Liver (tissue), 9 donors: ENCODE data around the gene GSTO2. TPM values are rescaled to one million over a fixed set of nuclear protein-coding genes. Genes with fewer than 3 reads are reported as not detected.

ENCODE experiments used
- DNase-seq: peaks from one replicate; pipeline ENCODE4 v3.0.0-alpha.2; 2017; ENCODE audit warnings: low spot score
- H3K27ac ChIP-seq, 2 donors: one replicate each; pipeline ENCODE4 v1.7.0; 2013; ENCODE audit warnings: inconsistent platforms in 2 of 2, low read length in 2 of 2, control low read depth in 1 of 2, low read depth in 1 of 2, mild to moderate bottlenecking in 1 of 2
- H3K27me3 ChIP-seq, 4 donors: one replicate each; pipeline versions ENCODE4 v1.6.1 to v1.7.0; 2013; ENCODE audit warnings: low read length in 3 of 4, inconsistent platforms in 1 of 4, mild to moderate bottlenecking in 1 of 4, moderate library complexity in 1 of 4; ENCODE audit not compliant: control insufficient read depth in 4 of 4, insufficient read depth in 4 of 4
- H3K36me3 ChIP-seq, 4 donors: one replicate each; pipeline versions ENCODE4 v1.6.1 to v1.7.0; 2013; ENCODE audit warnings: low read length in 3 of 4, mild to moderate bottlenecking in 3 of 4, low read depth in 1 of 4, moderate library complexity in 1 of 4; ENCODE audit not compliant: control insufficient read depth in 4 of 4, insufficient read depth in 3 of 4
- H3K4me1 ChIP-seq, 4 donors: one replicate each; pipeline versions ENCODE4 v1.6.1 to v1.7.0; 2013; ENCODE audit warnings: low read length in 3 of 4, mild to moderate bottlenecking in 3 of 4, moderate library complexity in 1 of 4; ENCODE audit not compliant: control insufficient read depth in 4 of 4, insufficient read depth in 4 of 4
- H3K4me3 ChIP-seq, 3 donors: one replicate each; pipeline versions ENCODE4 v1.6.1 to v1.7.0; 2013; ENCODE audit warnings: low read length in 3 of 3, control low read depth in 1 of 3, low read depth in 1 of 3, mild to moderate bottlenecking in 1 of 3
- H3K9ac ChIP-seq, 2 donors: one replicate each; pipeline ENCODE4 v1.7.0; 2013; ENCODE audit warnings: low read length in 2 of 2, mild to moderate bottlenecking in 2 of 2, moderate library complexity in 2 of 2, control low read depth in 1 of 2, low read depth in 1 of 2
- H3K9me3 ChIP-seq, 4 donors: one replicate each; pipeline versions ENCODE4 v1.6.1 to v1.7.0; 2013; ENCODE audit warnings: low read length in 3 of 4; ENCODE audit not compliant: control insufficient read depth in 4 of 4
- ATF3 ChIP-seq: IDR thresholded peaks from 2 replicates; pipeline ENCODE4 v1.6.1; 2016; ENCODE audit warnings: antibody characterized with exemption
- CTCF ChIP-seq: fragments of 150-350 bp; IDR thresholded peaks from 2 replicates; pipeline ENCODE4 v1.5.1; 2017; ENCODE audit warnings: improper control_type of control experiment, low read depth, low read length; ENCODE audit not compliant: missing input control
- EGR1 ChIP-seq, 2 donors: IDR thresholded peaks; 2 replicates each; pipeline ENCODE4 v1.6.1; 2016 to 2018; ENCODE audit warnings: antibody characterized with exemption in 2 of 2, low read depth in 2 of 2
- FOXA1 ChIP-seq: IDR thresholded peaks from 2 replicates; pipeline ENCODE4 v1.6.1; 2016; ENCODE audit warnings: antibody characterized with exemption
- FOXA2 ChIP-seq: IDR thresholded peaks from 2 replicates; pipeline ENCODE4 v1.6.1; 2016; ENCODE audit warnings: antibody characterized with exemption
- GABPA ChIP-seq, 2 donors: IDR thresholded peaks in 1 of 2; conservative IDR thresholded peaks in 1 of 2; 2 replicates each; pipeline ENCODE4 v1.6.1; 2016; ENCODE audit warnings: antibody characterized with exemption in 2 of 2, mild to moderate bottlenecking in 1 of 2, moderate library complexity in 1 of 2
- HNF4A ChIP-seq, 2 donors: conservative IDR thresholded peaks; 2 replicates each; pipeline ENCODE4 v1.6.1; 2016; ENCODE audit warnings: antibody characterized with exemption in 2 of 2, mild to moderate bottlenecking in 2 of 2
- HNF4G ChIP-seq: IDR thresholded peaks from 2 replicates; pipeline ENCODE4 v1.6.1; 2016; ENCODE audit warnings: antibody characterized with exemption
- JUND ChIP-seq, 2 donors: IDR thresholded peaks; 2 replicates each; pipeline ENCODE4 v1.6.1; 2016; ENCODE audit warnings: antibody characterized with exemption in 2 of 2
- MAX ChIP-seq: IDR thresholded peaks from 2 replicates; pipeline ENCODE4 v1.6.1; 2016; ENCODE audit warnings: antibody characterized with exemption
- NR2F2 ChIP-seq: IDR thresholded peaks from 2 replicates; pipeline ENCODE4 v1.6.1; 2016; ENCODE audit warnings: antibody characterized with exemption
- RAD21 ChIP-seq, 2 donors: IDR thresholded peaks; 2 replicates each; pipeline ENCODE4 v1.6.1; 2016; ENCODE audit warnings: antibody characterized with exemption in 2 of 2, mild to moderate bottlenecking in 2 of 2
- REST ChIP-seq: IDR thresholded peaks from 2 replicates; pipeline ENCODE4 v1.6.1; 2016; ENCODE audit warnings: antibody characterized with exemption, mild to moderate bottlenecking
- RXRA ChIP-seq, 2 donors: IDR thresholded peaks; 2 replicates each; pipeline ENCODE4 v1.6.1; 2017 to 2018; ENCODE audit warnings: antibody characterized with exemption in 2 of 2, mild to moderate bottlenecking in 1 of 2
- SP1 ChIP-seq: IDR thresholded peaks from 2 replicates; pipeline ENCODE4 v1.6.1; 2018; ENCODE audit warnings: antibody characterized with exemption, mild to moderate bottlenecking
- TAF1 ChIP-seq: conservative IDR thresholded peaks from 2 replicates; pipeline ENCODE4 v1.6.1; 2016; ENCODE audit warnings: antibody characterized with exemption, mild to moderate bottlenecking
- YY1 ChIP-seq: IDR thresholded peaks from 2 replicates; pipeline ENCODE4 v1.6.1; 2016; ENCODE audit warnings: antibody characterized with exemption, mild to moderate bottlenecking
- ZBTB33 ChIP-seq: IDR thresholded peaks from 2 replicates; pipeline ENCODE4 v1.6.1; 2016; ENCODE audit warnings: antibody characterized with exemption
- WGBS: extraction: QIAGEN DNeasy Blood & Tissue Kit; methylation state at CpG from one replicate; pipeline ENCODE4 v1.1.7; 2013; 5-methylcytosine and 5-hydroxymethylcytosine counted together
- polyA plus RNA-seq, 2 donors: library from polyadenylated mRNA; stranded (reverse) in 1 of 2; unstranded in 1 of 2; fragments of 200-250 nt in 1 of 2; fragments of >200 nt in 1 of 2; fragmentation: Nextera tagmentation in 1 of 2; extraction: Ambion mirVana in 1 of 2; gene quantifications; one replicate each; pipeline versions ENCODE4 v1.2.1 to v1.2.3, GENCODE V29; 2013 to 2015
- total RNA-seq, 2 donors: library from RNA; depleted of rRNA; stranded (reverse); fragments of >200 nt; gene quantifications; one replicate each; pipeline ENCODE4 v1.2.3, GENCODE V29; 2014
- donor health status: healthy.
- donor health status: healthy.
- donor health status: healthy.
- donor health status: healthy.
- donor health status: healthy.

GSTO2 gene
- total and polyA plus RNA-seq, 4 donors: 1.0 to 4.6 (median 1.7) TPM

DNA sequence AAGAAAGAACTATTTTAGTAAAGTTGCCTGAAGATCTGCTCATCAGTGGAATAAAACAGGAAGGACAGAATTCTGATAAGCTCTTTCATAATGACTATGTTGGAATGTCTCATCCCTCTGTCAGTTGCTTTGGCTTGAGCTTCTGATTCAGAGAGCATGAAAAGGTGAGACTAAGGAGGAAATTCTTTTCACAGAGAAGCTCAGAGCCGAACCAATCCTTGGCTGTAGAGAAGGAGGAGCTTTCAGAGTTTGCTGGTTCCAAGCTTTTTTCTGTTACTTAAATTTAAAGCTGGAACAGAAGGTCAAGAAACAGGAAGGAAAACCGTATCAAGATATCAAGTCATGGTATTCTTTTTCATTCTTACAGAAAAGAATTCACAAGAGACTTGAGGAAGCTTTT is 24.0 kb downstream of the GSTO2 start:
- no peaks in the 10 kb centered on the region for H3K27me3 ChIP-seq
- no peaks in the 10 kb centered on the region for H3K9me3 ChIP-seq
- H3K9ac ChIP-seq: no peak overlapping the region
- WGBS: 66% methylated on average over 2 of the region's 2 CpGs
- no peak for TF ChIP-seq CTCF
- peak; percentile 60 for TF ChIP-seq NR2F2
- H3K36me3 ChIP-seq: no peaks in the 10 kb centered on the region
- H3K4me3 ChIP-seq: no peak overlapping the region
- H3K27ac ChIP-seq: no peak overlapping the region
- peaks cover 0 to 5% (median 2%) of the 10 kb centered on the region in 4 donors for H3K4me1 ChIP-seq
- no peak for DNase-seq

DNA sequence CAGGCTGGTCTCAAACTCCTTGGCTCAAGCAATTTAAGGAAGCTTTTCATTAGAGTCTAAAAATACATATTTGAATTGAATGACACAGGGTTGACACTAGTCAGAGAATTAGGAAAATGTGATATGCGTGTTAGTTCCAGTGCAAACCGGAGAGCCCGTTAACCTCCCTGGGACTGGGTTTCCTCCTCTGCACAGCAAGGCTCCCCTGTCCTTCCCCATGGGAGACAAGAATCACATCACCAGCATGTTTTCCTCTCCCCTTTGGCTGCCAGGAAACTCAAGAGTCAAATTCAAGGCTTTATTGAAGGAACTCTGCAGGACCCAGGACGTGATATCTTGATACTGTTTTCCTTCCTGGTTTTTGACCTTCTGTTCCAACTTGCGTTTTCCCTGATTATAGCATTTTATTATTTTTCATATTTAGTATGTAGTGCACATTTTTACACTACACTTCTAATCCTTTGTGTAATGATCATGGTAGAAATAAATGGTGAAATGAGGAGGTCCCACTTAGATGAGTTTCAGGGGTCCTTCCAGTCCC is 24.9 kb downstream of the GSTO2 start:
- no peaks in the 10 kb centered on the region for H3K36me3 ChIP-seq
- TF ChIP-seq FOXA1: no peak
- no peak for TF ChIP-seq YY1
- no peak for TF ChIP-seq HNF4A (conservative IDR thresholded peaks at IDR 0.05)
- no peak for TF ChIP-seq CTCF
- no peak for TF ChIP-seq REST
- no peak for TF ChIP-seq EGR1 (IDR thresholded peaks at IDR 0.05; ENCODE audit: low read depth in 2 of 2)
- TF ChIP-seq MAX: no peak
- TF ChIP-seq TAF1: no peak
- no peak for TF ChIP-seq HNF4G
- TF ChIP-seq RXRA (IDR thresholded peaks at IDR 0.05): peak in 1 of 2 donors; percentile 16
- no peak for TF ChIP-seq RAD21 (IDR thresholded peaks at IDR 0.05)
- TF ChIP-seq FOXA2: no peak
- TF ChIP-seq NR2F2: peak; percentile 95
- no peak for TF ChIP-seq ZBTB33
- no peak for TF ChIP-seq ATF3
- TF ChIP-seq GABPA (IDR thresholded peaks at IDR 0.05 in 1 of 2, conservative IDR thresholded peaks at IDR 0.05 in 1 of 2): no peak
- peak; percentile 44 for TF ChIP-seq SP1
- no peak for TF ChIP-seq JUND (IDR thresholded peaks at IDR 0.05)
- H3K27ac ChIP-seq: no peak overlapping the region
- no peak overlapping the region for H3K4me3 ChIP-seq
- DNase-seq: no peak
- no peaks in the 10 kb centered on the region for H3K9me3 ChIP-seq
- H3K9ac ChIP-seq: no peak overlapping the region
- H3K27me3 ChIP-seq: no peaks in the 10 kb centered on the region
- H3K4me1 ChIP-seq: peaks cover 0 to 5% (median 2%) of the 10 kb centered on the region in 4 donors
- 79% methylated on average over 5 of the region's 5 CpGs for WGBS
